ENCODE data around the gene DCT.
"Not testable (repeated sequence)": the region's sequence is repeated elsewhere in the genome, so short reads cannot be mapped to it uniquely, and the experiment has no call there.

Gene DCT

DNA sequence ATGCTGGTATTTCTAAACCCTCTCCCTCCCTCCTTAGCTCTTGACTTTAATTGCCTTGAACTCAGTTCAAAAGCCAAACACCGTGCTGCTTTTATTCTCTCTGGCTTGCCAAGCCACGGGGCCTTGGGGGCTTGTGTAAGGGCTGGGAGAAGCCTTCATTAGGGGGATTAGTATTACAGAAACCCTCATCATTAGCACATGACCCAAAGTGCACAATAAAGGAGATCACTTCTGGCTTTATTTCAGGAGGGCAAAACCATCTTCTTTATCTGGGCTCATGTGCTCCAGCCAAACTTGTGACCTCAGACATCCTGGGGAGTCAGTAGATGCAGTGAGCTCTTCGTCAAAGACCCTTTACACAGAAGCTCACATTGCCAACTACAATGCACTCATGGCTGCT lies at the start of gene DCT:
TSS of gene DCT (minus strand) at position 67 of the 400 bp plus-strand sequence. CDS start 427 bp downstream, outside the sequence.
- no peak for DNase-seq

DNA sequence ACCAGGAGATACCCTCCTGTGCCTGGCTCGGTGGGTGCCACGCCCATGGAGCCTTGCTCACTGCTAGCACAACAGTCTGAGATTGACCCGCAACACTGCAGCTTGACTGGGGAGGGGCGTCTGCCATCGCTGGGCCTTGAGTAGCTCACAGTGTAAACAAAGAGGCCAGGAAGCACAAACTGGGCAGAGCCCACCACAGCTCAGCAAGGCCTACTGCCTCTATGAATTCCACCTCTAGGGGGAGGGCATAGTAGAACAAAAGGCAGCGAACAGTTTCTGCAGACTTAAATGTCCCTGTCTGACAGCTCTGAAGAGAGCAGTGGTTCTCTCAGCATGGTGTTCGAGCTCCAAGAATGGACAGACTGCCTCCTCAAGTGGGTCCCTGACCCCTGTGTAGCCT lies 47.5 kb upstream of the DCT start:
- not testable (repeated sequence) for DNase-seq

DNA sequence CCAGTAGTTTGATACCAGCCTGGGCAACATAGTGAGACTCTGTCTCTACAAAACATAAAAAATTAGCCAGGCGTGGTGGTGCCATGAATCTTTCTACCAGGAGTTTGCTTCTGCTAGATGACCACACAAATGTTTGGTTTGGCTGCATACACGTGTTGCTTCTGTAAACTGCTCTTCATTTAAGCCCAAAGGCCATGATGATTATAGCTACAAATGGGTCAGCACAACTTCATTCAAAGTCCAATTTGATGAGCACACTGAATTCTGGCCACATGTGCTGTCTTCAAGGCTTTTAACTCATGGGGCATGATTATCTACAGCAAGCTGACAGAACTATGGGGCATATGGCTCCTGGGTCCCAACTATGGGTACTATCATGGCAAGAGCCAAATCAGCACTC lies 46.3 kb upstream of the DCT start:
- no peak for DNase-seq

DNA sequence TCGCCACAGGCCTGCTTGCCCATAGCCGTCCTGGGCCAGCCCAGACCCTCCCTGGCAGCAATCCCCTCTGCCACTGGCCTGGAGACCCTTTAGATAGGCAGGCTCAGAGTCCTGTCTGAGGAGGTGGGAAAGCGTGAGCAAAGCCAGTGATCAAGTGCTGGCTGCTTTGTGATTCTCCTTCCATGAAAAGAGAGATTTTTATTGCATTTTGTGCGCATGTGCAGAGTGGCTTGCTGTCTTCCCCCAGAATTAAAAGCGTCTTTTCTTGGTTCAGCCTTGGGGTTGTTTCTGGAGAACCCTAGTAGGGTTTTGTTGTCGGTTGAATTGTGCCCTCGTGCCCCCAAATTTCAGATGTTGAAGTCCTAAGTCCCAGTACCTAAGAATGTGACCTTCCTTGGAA lies 44.9 kb upstream of the DCT start:
- no peak for DNase-seq

DNA sequence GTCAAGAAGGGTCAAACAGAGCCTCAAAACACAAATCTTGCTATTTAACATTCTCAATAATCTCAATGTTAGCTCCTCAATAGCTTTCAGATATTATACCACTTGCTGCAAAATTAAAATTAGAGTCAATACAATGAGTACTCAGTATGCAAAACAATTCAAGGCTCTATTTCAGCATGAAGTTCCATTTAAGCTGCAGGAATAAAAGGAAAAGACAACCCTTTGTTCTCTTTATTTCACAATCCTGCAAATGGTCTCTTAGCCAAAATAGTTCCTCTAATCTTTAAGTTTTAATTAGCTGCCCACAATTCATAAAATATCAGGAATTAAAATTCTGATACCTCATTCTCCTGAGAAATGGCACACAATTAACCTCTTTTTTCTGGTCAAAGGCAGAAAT lies 40.5 kb upstream of the DCT start:
- DNase-seq = no peak

DNA sequence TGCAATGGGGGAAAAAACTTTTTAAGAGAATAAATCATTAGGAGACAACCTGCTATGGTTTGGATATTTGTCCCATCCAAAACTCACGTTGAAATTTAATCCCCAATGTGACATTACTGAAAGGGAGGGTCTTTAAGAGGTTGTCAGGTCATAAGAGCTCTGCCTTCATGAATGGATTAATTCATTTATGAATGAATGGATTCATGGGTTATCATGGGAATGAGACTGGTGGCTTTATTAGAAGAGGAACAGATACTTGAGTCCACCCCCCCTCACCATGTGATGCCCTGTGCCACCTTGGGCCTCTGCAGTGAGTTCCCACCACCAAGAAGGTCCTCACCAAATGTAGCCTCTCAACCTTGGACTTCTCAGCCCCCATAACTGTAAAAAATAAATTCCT lies 37.0 kb upstream of the DCT start:
- no peak for DNase-seq

DNA sequence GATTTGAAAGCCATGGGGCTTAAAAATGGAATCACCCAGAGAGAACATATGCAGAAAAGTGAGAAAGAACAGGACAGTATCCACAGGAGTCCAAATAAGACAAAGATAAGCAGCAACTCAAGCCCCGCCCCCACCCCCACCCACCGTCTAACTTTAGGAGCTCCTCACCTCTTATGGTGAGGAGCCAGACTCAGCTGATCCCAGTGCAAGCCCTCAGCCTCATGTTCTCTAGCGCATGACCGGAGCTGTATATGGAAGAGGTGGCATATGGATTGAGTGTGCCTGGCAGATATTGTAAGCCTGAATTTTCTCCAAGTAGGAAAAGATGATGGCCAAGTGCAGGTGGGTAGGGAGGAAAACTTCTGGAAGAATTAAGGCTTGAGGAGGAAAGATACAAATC lies 36.4 kb upstream of the DCT start:
- DNase-seq = no peak

DNA sequence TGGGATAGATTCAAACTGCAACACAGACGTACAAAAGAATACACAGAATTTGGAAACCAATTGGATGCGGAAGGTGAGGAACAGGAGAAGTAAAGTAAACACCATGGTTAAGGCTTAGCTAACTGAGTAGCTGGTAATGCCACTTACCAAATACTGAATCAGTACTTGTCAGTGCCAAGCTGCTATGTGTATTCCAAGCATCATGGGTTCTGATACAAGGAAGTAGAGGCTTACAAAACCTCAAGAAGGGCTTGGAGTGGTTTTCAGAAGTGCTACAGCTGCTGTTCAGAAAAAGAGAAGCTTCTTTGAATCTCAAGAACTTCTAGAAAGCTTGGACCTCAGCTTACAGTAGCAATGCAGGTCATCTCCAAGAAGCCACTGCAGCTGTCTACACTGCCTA lies 35.9 kb upstream of the DCT start:
- no peak for DNase-seq

DNA sequence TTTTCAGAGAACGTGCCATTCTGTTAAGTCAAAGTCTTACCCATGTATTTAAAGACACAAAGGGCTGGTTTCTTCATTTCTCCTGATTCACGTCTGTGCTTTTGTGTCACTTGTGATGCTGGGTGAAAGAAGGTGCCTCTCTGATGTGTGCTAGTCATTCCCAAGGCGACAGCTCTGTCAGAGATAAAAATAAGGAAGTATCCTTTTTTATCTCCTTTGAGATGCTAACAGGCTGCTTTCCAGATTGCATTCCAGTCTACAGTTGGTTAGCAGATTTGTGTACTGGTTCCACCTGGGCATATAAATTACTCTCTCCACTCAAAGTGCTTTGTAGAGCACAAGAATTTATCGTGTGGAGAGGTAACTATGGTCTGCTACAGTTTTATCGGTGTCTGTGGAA lies 33.5 kb upstream of the DCT start:
- no peak for DNase-seq

DNA sequence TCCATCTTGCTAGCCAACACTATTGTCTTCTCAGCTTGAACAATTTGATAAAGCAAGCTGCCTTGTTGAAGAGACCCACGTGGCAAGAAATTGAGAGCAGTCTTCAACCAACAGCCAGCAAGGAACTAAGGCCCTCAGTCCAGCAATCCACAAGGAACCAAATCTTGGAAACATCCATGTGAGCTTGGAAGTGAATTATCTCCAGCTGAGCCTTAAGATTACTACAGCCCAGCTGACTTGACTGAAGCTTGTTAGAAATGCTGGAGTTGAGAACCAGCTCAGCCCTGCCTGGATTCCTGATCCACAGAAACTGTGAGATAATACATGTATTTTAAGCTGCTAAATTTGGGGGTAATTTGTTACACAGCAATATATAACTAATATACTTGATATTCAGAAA lies 26.2 kb upstream of the DCT start:
- DNase-seq = no peak

DNA sequence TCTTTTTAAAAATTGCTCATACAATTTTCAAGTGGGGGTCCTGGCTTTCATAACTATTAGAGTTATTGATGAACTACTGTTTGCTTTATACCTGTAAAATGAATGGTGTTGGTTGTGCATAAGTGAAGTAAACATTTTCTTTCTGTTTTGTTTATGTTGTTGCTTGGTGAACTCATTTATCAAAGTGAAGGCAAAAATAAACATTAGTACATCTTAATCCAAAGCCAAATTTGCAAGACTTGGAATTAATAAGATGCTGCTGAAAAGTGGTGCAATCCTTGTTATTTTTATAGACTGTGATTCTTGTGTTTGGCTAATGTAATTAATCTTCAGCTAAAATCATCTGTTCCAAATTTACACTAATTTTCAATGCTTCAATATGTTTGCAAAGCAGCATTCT lies 24.4 kb upstream of the DCT start:
- DNase-seq = no peak

DNA sequence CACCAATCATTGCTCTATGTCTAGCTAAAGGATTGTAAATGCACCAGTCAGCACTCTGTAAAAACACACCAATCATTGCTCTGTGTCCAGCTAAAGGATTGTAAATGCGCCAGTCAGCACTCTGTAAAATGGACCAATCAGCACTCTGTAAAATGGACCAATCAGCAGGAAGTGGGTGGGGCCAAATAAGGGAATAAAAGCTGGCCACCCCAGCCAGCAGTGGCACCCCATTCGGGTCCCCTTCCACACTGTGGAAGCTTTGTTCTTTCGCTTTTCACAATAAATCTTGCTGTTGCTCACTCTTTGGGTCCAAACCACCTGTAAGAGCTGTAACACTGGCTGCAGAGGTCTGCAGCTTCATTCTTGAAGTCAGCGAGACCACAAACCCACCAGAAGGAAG lies 19.3 kb upstream of the DCT start:
- not testable (repeated sequence) for DNase-seq

DNA sequence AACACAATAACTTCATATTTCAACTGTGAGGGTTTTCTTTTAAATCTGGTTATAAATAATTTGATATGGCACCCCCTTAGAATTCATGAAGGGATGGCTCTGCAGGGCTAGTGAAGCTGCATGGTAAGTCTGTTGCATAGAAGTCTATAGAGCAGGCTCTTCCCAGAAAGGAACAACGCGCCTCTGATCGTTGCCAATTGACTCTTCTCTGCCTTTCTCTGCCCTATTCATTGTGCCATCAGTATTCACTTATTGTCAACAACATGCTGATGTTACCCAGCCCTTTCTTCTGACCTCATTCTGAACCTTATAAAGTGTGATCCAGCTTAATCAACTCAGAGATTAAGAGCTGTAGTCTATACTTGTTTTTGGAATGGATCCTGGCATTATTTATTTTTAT lies 16.3 kb upstream of the DCT start:
- DNase-seq = no peak

DNA sequence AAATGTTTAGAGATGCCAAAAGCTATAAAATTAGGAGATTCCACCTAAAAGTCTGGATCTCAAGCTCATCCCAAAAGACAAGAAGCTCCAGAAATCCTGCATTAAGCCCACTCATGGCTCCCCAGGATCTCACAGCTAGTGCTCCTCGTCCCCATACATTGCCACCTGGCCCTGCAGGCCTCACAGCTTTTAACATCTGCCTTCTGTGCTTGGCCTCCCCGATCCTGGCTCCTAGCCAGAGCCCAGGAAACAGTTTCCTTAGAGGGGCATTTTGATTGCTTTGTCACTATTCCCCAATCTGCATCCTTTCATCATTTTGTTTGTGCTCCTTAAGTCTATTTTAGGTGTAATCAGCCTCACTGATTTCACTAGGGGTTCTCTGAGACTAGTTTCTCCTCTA lies 14.5 kb upstream of the DCT start:
- no peak for DNase-seq

DNA sequence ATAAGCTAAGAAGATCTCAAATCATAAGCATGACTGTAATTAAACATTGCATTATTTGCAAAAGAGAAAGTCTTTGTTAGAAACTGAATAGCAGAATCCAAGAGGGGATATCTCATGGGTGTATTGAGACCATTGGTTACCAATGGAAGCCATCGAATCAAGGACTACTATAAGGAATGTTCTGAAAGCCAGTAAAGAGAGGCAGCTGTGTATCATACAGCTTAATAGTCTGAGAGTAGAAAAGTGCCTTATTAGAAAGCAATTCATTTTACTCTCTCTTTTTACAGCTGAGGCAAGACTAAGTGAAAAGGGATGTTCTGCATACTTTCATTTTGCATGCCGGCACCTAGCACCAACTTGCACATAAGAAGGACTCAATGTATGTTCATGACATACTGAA lies 7.6 kb upstream of the DCT start:
- DNase-seq = no peak

DNA sequence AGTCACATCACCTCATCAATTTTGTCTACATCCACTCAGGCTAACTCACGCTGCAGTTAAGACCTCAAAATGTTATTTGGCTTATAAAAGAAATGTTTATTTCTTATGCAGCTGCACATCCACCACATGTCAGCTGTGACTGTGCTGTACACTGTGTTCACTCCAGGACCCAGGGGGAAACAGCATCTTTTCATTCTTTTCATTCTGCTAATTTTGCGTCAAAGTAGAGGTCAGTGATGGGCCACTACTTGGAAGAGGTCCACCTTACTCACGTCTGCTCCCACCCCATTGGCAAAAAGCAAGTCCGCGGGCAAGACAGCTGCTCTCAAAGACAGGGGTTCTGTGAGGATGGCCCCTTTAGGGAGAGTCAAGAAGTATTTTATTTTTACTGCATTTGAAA lies 4.5 kb upstream of the DCT start:
- DNase-seq = no peak

DNA sequence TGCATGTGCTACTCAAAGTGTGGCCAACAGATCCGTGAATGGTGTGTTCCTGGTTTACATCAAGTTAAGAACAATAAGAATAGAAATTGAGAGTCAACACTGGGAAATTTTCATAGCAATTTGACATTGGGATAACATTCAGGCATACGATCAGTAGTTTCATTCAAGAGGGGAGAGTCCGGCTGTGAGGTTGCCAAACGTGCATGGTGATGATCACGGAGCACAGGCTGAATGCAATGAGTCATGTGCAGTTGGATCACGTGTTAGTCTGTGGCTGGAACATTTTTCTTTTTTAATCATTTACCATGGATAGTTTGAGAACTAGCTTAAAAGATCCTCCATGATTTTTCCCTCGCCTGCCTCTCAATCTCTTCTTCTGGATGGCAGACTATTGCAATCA lies 2.5 kb upstream of the DCT start:
- DNase-seq = no peak

DNA sequence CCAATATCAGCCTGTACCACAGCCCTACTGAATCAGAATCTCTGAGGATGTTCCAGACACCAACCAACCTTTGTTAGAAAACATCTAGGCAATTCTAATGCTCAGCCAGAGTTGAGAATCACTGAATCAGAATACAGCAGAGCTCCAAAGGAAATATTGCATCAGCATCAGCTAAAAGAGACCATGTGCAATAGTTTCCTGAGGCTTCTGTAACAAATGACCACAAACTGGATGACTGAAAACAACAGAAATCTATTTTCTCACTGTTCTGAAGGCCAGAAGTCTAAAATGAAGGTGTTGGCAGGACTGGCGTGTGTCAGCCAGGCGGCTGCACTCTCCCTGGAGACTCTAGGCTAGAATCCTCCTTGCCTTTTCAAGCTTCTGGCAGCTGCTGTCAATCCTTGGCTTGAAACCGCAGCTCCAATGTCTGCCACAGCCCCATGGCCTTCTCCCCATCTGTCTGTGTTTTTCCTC lies 1.2 kb upstream of the DCT start:
- no peak for DNase-seq

DNA sequence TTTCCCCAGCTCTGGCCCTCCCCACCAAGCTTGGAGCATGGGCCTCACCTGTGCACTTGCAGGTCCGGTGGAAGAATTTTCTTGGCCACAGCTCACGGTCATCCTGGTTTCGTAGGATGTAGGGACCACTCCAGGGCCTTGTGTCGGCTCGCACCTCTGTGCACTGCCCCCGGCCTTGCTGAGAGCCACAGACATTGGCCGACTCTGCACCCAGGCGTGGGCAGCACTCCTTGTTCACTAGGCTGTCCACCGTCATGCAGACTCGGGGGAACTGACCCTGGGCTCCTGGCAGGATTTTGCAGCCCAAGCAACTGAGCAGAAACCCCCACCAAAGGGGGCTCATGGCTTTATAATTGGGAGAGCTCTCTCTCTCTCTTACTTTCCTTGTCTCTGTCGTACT lies 569 bp downstream of the DCT start:
- no peak for DNase-seq

DNA sequence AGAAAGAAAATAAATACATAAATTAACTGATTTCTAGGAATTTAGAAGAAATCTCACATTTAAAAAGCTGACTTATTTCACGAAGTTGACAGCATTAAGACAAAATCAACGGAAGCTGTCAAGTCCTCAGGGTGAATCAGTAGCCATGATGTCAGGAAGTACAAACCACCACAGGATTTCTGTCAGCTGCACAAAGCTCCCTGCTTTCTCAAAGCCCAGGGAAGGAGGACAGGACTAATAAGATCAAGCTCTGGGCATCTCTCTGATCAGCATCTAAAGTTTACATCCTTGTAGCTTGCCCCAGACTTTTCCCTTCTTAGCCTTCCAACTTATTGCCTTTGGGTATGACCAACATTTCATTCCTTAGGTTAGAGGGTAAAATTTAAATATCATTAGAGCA lies 9.4 kb downstream of the DCT start:
- no peak for DNase-seq

DNA sequence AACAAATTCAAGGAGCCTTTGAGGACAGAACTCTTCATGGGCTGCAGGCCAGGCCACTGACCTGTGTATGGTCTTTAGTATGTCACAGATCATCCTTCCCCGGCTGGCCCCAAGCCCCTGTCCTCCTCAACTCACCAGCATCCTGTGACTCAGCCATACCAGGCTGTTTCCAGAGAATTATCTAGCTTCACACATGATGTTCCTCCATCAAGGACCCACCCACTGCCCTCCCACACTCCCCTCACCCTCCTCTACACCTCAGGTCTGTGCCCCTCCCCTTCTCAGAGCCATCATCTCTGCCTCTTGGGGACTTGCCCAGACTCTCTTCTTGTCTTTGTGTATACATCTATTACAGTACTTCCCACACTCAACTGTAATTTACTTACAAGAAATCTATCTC lies 14.7 kb downstream of the DCT start:
- peak; percentile 34 to 44 for DNase-seq

DNA sequence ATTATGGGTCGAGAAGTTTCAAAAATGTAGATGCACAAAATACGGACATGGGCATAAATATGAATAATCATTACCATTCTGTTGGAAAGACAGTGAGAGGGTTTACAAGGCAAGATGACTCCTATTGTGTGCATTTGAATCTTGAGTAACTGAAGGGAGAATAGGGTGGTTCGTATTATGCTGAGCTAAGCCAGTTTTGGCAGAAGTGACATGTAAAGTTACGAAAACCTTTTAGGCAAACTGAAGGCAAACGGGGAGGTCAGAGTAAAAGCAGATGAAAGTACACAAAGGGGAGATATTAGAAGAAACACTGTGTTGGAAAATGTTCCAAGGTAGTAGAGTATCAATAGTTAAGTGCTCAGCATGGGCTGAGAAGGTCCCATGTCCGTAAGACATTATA lies 16.8 kb downstream of the DCT start:
- no peak for DNase-seq

DNA sequence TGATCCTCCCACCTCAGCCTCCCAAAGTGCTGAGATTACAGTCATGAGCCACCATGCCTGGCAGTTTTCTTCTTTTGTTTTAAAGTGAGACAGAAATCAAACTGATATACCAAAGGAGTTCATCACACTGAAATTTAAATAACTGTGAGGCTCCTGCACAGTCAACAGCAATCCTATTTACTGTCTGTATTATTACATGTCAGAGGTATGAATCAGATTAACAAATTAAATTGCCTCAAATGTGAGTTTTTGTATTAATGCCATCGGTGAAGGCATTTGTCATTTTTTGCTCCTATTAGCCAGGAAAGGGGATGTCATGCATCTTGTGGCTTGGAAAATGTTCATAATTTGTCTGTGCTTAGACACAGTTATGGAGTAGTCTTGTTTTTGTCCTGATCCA lies 20.4 kb downstream of the DCT start:
- DNase-seq = no peak

DNA sequence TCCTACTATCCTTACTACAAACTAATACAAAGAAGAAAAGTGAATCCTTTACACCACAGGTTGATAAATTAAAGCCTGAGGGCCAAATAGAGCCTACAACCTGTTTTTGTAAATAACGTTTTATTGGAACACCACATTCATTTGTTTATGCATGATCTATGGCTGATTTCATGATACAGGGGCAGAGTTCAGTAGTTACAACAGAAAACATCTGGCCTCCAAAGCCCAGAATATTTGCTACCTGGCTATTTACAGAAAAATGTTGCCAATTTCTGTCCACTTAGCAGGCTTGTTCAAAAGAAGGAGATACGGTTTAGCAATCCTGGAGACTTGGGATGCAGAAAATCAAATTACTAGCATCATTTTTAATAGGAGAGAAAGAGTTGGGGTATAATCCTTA lies 24.1 kb downstream of the DCT start:
- no peak for DNase-seq

DNA sequence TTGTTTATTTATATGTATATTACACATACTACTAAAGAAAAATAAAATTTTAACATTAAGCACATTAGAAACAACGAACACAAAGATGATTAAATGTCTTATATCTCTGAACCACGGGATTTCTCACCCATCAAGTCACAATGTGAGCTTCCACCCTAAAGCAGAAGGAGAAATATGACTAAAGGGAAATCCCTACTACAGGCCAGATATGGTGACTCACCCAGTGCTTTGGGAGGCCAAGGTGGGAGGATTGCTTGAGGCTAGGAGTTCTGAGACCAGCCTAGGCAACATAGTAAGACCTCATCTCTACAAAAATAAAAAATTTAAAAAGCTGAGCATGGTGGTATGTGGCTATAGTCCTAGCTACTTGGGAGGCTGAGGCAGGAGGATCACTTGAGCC lies 24.6 kb downstream of the DCT start:
- DNase-seq = peak; percentile 12 to 31

DNA sequence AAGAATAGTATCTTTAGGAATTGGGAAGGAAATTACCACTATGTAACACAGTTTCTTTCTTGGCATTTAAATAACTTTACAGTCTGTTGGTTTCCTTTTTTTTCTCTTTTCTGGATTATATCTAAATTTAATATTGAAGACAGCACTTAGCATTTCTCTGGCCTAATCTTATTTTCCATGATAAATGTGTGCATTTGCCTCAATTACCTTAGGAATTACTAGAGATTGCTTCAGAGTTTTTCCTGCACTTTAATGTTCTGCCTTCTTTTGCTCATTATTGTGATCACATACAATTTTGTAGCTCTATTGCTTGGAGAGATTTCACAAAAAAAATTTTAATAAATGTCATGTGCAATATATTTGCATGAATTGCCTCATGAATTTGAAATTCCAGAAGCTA lies 25.1 kb downstream of the DCT start:
- no peak for DNase-seq

Measured in activated CD4-positive, alpha-beta T cell treated with anti-CD3 and anti-CD28 coated beads, Interleukin-2, amount 50 U/mL, for 48 hours (primary cell).